Uterus (tissue), 4 donors: ENCODE data around the gene MCM6. TPM values are rescaled to one million over a fixed set of nuclear protein-coding genes. Genes with fewer than 3 reads are reported as not detected.

Experiments
- DNase-seq, 2 donors: peaks; one replicate each; pipeline ENCODE4 v3.0.0-alpha.2; 2019 to 2020
- H3K27ac ChIP-seq, 2 donors: fragments of 200-600 bp; sonication (generic); 1 replicate in 1 of 2; 2 replicates in 1 of 2; pipeline ENCODE4 v1.5.1; 2016 to 2018
- H3K27me3 ChIP-seq, 2 donors: fragments of 200-600 bp; sonication (generic); one replicate each; pipeline ENCODE4 v1.5.1; 2018 to 2019; ENCODE audit warnings: control low read depth in 1 of 2
- H3K36me3 ChIP-seq, 2 donors: fragments of 200-600 bp; sonication (generic); one replicate each; pipeline ENCODE4 v1.5.1; 2019; ENCODE audit warnings: control low read depth in 1 of 2
- H3K4me1 ChIP-seq, 2 donors: fragments of 200-600 bp; sonication (generic); one replicate each; pipeline ENCODE4 v1.5.1; 2018 to 2019; ENCODE audit warnings: control low read depth in 1 of 2
- H3K4me3 ChIP-seq, 2 donors: fragments of 200-600 bp; sonication (generic); 1 replicate in 1 of 2; 2 replicates in 1 of 2; pipeline ENCODE4 v1.5.1; 2018 to 2019; ENCODE audit warnings: mild to moderate bottlenecking in 1 of 2
- H3K9me3 ChIP-seq, 2 donors: fragments of 200-600 bp; sonication (generic); one replicate each; pipeline ENCODE4 v1.5.1; 2019; ENCODE audit warnings: control low read depth in 1 of 2
- POLR2A ChIP-seq, 2 donors: fragments of 450-650 bp; IDR thresholded peaks; one replicate each; pipeline ENCODE4 v1.6.1; 2016; ENCODE audit warnings: antibody characterized with exemption in 2 of 2, mild to moderate bottlenecking in 1 of 2, moderate library complexity in 1 of 2
- intact Hi-C: fragments of 100-400 bp; cut with DNase I; formaldehyde crosslinking; loops from one replicate; pipeline ENCODE4 v1.15.1; 2023; ENCODE audit warnings: low total_unique reads
- total RNA-seq, 4 donors: library from RNA; depleted of rRNA in 3 of 4; stranded (reverse); fragments of >200 nt in 3 of 4; gene quantifications; one replicate each; pipeline versions ENCODE4 v1.1.0 to v1.2.4, GENCODE V29; 2014 to 2023
- TF ChIP-seq, protein P1 (sequence below), 4 experiments: fragments of 200-600 bp in 2 of 4; fragments of 450-650 bp in 2 of 4; sonication (generic) in 2 of 4; IDR thresholded peaks; one replicate each; pipeline ENCODE4 v1.5.1; 2016 to 2019; ENCODE audit warnings: antibody characterized with exemption in 4 of 4, mild to moderate bottlenecking in 2 of 4, moderate library complexity in 1 of 4
- donor health status: DM: yes; HTN: yes; CAD: no.

Gene MCM6
- total RNA-seq, 4 donors from 2014 or later = 2.3 to 37.4 (median 9.6) TPM

DNA sequence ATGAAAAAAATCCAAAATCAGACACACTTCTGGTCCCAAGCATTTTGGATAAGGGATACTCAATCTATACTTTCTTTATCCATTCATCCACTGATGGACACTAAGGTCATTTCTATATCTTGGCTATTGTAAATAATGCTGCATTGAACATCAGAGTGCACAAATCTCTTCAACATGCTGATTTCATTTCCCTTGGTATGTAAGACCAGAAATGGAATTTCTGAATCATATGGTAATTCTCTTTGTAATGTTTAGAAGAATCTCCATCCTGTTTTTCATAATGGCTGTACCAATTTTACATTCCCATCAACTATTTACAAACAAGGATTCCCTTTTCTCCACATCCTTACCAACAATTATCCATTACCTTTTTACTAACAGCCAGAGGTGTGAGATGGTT is 33.7 kb upstream of the MCM6 start:
- Histone ChIP-seq H3K27me3 (no peaks in the 10 kb centered on the region), H3K4me1 (no peaks in the 10 kb centered on the region), H3K27ac (no peak overlapping the region), H3K9me3 (no peaks in the 10 kb centered on the region), H3K4me3 (no peak overlapping the region), H3K36me3 (no peaks in the 10 kb centered on the region)
- intact Hi-C loops = no loop called here
- TF ChIP-seq, protein P1, sequence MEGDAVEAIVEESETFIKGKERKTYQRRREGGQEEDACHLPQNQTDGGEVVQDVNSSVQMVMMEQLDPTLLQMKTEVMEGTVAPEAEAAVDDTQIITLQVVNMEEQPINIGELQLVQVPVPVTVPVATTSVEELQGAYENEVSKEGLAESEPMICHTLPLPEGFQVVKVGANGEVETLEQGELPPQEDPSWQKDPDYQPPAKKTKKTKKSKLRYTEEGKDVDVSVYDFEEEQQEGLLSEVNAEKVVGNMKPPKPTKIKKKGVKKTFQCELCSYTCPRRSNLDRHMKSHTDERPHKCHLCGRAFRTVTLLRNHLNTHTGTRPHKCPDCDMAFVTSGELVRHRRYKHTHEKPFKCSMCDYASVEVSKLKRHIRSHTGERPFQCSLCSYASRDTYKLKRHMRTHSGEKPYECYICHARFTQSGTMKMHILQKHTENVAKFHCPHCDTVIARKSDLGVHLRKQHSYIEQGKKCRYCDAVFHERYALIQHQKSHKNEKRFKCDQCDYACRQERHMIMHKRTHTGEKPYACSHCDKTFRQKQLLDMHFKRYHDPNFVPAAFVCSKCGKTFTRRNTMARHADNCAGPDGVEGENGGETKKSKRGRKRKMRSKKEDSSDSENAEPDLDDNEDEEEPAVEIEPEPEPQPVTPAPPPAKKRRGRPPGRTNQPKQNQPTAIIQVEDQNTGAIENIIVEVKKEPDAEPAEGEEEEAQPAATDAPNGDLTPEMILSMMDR (IDR thresholded peaks at IDR 0.05) = no peak
- no peak for TF ChIP-seq POLR2A (IDR thresholded peaks at IDR 0.05)
- DNase-seq = no peak

DNA sequence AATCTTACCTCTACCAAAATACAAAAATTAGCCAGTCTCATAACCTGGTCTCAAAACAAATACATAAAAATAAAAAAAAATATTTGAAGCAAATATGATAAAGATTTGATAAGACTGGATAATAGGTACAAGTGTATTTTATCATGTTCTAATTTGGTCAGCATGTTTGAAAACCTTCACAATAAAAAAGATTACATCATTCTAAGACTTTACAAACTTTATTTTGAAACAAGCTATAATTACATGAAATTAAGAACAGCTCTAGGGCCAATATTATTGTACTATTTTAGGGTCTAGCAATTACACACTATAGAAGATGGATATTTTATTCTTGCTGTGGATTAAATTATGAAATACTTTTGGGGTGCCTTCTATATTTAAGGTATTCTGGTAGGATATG is 29.4 kb upstream of the MCM6 start:
- Histone ChIP-seq H3K27ac (no peak overlapping the region), H3K4me3 (no peak overlapping the region), H3K9me3 (no peaks in the 10 kb centered on the region), H3K4me1 (no peaks in the 10 kb centered on the region), H3K36me3 (no peaks in the 10 kb centered on the region), H3K27me3 (no peaks in the 10 kb centered on the region)
- intact Hi-C loops = no loop called here
- no peak for DNase-seq
- TF ChIP-seq, protein P1 (IDR thresholded peaks at IDR 0.05) = no peak
- TF ChIP-seq POLR2A (IDR thresholded peaks at IDR 0.05) = no peak

DNA sequence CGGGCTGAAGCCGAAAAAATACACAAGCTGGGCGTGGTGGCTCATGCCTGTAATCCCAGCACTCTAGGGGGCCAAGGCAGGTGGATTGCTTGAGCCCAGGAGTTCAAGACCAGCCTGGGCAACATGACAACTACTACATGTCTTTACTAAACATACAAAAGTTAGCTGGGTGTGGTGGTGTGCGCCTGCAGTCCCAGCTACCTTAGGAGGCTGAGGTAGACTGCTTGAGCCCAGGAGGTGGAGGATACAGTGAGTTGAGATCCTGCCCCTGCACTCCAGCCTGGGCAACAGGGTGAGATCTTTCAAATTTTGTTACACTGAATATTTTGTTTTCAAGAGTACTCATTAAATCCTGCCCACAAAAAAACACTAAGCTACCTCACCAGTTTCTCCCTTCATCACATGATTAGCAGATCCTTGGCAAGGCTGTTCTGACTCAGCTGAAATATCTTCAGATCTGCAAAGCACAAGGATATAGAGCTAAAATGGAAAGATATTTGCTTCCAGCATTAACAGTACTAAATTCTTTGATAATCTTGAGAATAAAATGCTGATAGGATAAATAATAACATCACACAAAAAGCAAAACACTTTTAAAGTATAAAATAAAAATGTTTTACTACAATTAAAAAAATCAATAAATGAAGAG is 28.2 kb upstream of the MCM6 start:
- intact Hi-C loops = no loop called here
- H3K36me3 ChIP-seq = no peaks in the 10 kb centered on the region

DNA sequence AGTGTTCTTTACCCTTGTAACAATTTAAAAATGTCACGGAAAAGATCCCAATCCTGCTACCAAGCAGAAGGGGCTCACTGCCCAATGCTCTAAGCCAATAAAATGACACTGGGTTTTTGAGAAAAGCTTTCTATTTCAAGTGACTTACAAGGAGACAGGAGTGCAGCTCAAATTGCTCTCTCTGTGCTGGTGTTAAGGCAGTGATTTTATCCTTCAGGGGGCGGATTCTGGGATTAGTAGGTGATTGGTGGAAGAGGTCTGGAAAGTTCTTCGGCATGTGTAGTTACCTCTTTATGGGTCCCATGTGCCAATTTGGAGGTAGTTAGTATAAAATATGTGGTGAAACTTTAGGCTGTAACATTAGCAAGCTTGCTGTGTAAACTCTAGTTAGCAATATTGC is 27.4 kb upstream of the MCM6 start:
- no peak overlapping the region for H3K4me3 ChIP-seq
- intact Hi-C loops = no loop called here
- no peak overlapping the region for H3K27ac ChIP-seq
- H3K27me3 ChIP-seq = no peaks in the 10 kb centered on the region
- no peak for DNase-seq
- H3K9me3 ChIP-seq = no peaks in the 10 kb centered on the region
- no peaks in the 10 kb centered on the region for H3K4me1 ChIP-seq
- TF ChIP-seq, protein P1 (IDR thresholded peaks at IDR 0.05) = no peak
- no peak for TF ChIP-seq POLR2A (IDR thresholded peaks at IDR 0.05)
- H3K36me3 ChIP-seq = no peaks in the 10 kb centered on the region

More for the DNA sequence above, 28.2 kb upstream of the MCM6 start:
- no peaks in the 10 kb centered on the region for H3K4me1 ChIP-seq
- no peak overlapping the region for H3K27ac ChIP-seq
- no peak for TF ChIP-seq POLR2A (IDR thresholded peaks at IDR 0.05)
- TF ChIP-seq, protein P1 (IDR thresholded peaks at IDR 0.05) = no peak
- no peak for DNase-seq
- no peak overlapping the region for H3K4me3 ChIP-seq
- no peaks in the 10 kb centered on the region for H3K27me3 ChIP-seq
- no peaks in the 10 kb centered on the region for H3K9me3 ChIP-seq

DNA sequence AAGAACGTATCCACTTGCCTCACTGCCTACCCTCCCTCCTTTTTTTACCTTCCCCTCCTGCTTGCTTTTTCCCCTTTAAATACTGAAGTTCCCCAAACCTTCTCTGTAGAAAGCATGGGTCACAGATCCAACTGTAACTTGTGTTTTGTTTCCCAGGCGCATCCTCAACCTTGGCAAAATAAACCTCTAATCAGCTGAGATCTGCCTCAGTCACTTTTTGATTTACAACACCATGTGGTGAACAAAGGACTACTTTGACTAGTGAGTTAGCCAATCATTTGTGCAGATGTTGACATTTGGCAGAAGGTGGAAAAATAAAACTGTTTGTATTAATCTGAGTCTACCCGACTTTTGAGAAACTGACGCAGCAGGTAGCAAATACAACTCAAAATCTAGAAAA is 23.3 kb upstream of the MCM6 start:
- Histone ChIP-seq H3K4me1 (no peaks in the 10 kb centered on the region), H3K27ac (no peak overlapping the region), H3K9me3 (no peaks in the 10 kb centered on the region), H3K27me3 (no peaks in the 10 kb centered on the region), H3K4me3 (no peak overlapping the region), H3K36me3 (no peaks in the 10 kb centered on the region)
- intact Hi-C loops = no loop called here
- no peak for TF ChIP-seq POLR2A (IDR thresholded peaks at IDR 0.05)
- TF ChIP-seq, protein P1 (IDR thresholded peaks at IDR 0.05) = no peak
- DNase-seq = no peak
